Left forelimb (tissue), 1 donor: ENCODE measurements around the gene TAC3.
"Not testable (repeated sequence)": the region's sequence is repeated elsewhere in the genome, so short reads cannot be mapped to it uniquely, and the experiment has no call there.

Source experiments
- DNase-seq: peaks from one replicate; pipeline ENCODE4 v3.0.0-alpha.2; 2018; ENCODE audit warnings: low spot score

The TAC3 gene

DNA sequence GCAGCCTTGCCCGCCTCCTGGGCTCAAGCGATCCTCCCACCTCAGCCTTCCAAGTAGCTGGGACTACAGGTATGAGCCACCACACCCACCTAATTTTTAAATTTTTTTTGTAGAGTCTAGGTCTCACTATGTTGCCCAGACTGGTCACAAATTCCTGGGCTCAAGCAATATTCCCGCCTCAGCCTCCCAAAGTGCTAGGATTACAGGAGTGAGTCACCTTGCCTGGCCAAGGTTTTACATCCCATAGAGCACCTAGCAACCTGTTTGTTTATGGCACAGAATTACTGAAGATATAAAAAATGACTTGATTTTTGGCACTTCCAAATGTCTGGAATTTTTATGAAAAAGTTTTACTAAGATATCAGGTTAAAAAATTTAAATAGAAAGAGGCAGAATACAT is 17.1 kb upstream of the TAC3 start:
- DNase-seq = no peak

DNA sequence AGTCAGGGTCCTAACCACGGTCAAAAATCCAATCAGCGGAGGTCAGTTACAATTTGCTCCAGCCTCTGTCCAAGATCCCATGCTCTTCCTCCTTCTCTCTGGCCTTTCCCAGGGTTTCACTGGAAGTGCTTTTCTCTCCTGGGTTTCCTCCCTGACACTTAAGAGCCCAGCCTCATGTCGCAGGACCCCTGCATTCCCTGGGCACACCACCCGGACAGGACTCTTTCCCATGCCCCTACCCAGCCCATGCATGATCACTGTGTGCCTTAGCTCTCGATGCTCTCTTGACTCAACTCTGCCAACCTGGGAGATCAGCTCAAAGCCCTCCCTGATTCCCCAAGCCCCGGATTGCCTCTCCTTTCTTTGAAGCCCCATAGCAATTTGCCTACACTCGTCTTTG is 15.5 kb upstream of the TAC3 start:
- DNase-seq = no peak

DNA sequence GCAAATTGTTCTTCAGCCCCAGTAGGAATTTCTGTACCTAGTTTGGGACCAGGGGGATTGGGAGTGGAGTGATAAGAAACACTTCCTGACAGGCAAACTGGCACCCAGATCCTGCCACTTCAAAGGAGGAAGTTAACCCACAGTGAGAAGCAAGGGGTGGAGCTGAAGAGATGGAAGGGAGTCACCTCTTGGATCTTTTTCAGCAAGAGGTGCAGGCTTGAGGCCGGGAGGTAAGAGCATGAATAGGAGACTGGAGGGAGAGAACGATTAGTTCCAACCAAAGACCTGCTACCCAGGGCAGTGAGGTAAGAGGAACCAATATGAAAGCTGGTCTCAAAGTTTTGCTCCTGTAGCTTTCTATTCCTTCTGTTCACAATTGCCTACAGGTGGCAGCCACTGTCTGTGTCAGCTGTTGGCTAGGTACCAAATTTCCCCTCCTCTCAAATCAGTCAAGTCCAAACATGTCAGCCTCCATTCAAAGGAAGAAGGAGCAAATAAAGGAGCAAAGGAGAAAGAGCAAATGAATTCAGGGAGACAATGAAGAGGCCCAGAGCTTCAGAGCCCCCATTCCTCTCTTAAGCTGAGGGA is 14.9 kb upstream of the TAC3 start:
- no peak for DNase-seq

DNA sequence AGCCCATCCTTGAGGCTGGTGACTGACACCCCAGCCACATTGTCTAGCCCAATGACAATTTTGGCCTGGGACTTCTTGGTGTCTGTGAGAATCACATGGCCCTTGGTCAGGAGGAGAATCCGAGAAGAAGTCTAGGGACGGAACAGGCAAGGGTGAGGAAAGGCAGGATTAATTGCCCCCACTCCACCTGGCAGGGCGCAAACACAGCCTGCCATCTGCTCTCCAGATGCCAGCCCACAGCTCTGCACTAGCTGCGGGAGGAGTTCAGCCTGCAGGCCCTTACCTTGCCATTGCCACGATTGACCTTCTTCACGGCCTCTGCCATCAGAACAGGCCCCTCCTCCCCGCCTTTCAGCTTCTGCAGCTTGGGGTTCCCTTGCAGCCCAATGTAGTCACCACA is 13.1 kb upstream of the TAC3 start:
- no peak for DNase-seq

DNA sequence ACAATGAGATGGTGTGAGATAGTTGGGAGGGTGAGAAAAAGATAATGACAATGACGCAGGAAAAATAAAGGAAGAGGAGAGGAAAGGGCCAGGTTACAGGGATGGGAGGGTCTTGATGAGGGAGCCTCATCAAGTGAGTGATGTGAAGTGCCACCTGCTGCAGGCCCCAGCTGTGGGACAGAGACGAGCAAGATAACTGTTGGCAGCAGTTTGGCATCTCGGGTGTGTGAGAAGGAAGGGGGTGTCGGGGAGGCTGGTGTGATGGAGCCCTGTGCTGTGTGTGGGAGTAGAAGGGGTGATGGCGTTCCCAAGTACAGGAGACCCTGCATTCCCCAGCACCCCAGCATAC is 11.4 kb upstream of the TAC3 start:
- no peak for DNase-seq

DNA sequence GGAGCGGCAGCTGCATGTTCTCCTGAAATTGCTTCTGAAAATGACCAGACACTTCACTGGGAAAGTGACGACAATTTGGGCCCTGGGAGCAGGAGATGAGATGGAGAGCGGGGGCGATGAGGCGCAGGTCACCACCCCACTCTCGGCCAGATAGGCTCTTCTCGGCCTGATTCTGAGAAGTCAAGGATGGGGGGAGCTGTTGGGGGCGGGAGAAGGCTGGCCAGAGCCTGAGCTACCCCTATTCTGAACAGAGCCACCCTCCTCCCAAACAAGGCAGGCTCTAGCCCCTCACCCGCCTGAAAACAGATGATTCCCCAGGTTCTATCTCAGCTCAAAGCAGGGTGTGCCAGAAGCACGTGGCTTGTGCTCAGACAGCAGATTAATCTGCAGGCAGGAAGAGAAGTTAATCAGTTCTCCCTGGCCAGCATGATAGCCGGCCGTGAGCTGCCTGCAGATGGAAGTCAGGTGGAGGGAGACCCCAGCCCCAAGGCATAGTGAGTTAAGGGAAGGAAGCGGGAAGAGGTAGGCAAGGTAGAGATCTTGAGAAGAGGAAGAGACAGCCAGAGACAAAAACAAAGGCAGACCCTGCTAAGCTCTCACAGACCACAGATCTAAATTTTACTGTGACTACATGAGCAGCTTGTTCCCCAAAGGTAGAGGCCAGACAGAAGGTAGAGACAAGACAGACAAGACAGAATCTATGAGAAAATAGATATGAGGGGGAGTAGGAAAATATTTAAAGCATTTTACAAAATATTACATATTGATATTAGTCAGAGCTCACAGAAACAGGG is 10.9 kb upstream of the TAC3 start:
- DNase-seq = no peak

DNA sequence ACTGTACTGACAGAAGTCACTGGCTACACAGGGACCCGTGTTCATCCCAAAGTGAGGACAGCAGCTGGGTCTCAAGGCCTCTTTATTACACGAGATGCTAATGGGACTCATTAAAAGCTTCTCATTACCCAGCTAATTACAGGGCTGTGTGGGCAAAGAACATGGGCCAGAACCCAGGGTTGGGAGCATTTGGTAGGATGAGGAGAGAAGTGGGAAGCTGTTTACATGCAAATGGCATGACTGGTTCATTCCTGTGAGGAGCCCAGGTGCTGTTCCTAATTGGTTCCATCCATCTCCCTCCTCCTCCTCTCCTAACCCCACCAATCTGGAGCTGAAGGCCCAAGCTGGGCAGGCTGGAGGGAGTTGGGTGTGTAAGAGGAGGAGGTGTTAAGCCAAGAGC is 8.9 kb upstream of the TAC3 start:
- DNase-seq = no peak

DNA sequence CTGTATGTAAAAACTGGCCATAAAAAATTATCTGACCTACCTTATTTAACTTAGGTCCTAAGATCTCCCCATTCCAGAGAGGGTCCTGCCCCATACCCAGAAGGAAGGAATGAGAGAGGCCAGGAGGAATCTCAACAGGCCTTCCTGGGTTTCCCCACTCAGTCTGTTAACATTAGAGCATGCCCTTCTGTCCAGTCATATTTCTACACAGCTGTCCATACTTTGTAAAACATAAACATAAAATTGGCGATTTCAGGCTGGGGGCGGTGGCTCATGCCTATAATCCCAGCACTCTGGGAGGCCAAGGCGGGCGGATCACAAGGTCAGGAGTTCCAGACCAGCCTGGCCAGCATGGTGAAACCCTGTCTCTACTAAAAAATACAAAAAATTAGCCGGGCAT is 6.0 kb upstream of the TAC3 start:
- not testable (repeated sequence) for DNase-seq

DNA sequence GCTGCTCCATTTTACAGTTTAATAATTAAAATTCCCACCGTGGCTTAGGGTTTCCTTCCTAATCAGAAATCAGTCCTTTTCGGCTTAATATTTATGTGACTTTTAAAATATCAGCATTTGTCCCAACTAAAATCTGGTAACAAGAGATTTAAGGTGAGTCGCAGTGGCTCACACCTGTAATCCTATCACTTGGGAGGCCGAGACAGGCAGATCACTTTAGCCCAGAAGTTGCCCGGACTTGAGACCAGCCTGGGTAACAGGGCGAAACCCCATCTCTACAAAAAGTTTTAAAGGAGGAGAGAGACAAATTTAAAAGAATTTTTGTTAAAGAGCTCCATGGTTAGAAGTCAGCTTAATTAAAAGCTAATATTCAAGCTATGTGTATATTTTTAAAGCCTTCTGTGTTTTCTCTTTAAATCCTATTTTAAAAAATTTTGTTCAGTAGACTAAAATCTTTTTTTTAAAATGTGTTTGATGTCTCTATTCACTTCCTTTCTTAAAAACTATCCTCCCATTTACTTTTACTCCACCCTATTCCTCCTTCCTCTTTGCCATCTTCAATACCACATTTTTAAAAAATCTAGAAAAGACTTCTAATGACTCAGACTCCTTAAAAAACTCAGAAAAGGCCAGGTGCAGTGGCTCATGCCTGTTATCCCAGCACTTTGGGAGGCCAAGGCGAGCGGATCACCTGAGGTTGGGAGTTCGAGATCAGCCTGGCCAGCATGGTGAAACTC is 3.8 kb upstream of the TAC3 start:
- DNase-seq = no peak

DNA sequence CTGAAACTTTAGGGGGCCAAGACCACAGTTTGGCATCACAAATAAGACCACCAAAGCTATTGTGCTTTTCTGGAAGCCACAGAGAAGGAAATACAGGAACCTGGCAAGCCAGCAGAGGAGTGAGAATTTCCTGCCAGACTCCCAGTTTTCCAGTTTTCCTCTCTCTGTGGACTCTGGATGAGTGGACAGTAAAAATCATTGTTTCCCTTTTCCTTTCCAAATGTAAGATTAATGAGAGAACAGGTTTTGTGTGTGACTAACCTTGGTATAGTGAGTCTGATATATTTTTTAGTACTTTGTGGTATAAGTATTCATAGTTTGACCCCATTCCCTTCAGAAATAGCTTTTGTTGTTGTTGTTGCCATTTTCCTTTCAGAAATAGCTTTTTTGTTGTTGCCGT is 2.6 kb upstream of the TAC3 start:
- DNase-seq = no peak

DNA sequence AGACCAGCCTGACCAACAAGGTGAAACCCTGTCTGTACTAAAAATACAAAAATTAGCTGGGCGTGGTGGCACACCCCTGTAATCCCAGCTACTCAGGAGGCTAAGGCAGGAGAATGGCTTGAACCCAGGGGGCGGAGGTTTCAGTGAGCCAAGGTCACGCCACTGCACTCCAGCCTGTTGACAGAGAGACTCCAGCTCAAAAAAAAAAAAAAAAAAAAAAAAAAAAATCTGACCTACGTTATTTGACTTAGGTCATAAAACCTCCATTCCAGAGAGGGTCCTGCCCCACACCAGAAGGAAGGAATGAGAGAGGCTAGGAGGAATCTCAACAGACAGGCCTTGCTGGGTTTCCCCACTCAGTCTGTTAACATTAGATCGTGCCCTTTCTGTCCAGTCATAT is 2.0 kb upstream of the TAC3 start:
- not testable (repeated sequence) for DNase-seq

DNA sequence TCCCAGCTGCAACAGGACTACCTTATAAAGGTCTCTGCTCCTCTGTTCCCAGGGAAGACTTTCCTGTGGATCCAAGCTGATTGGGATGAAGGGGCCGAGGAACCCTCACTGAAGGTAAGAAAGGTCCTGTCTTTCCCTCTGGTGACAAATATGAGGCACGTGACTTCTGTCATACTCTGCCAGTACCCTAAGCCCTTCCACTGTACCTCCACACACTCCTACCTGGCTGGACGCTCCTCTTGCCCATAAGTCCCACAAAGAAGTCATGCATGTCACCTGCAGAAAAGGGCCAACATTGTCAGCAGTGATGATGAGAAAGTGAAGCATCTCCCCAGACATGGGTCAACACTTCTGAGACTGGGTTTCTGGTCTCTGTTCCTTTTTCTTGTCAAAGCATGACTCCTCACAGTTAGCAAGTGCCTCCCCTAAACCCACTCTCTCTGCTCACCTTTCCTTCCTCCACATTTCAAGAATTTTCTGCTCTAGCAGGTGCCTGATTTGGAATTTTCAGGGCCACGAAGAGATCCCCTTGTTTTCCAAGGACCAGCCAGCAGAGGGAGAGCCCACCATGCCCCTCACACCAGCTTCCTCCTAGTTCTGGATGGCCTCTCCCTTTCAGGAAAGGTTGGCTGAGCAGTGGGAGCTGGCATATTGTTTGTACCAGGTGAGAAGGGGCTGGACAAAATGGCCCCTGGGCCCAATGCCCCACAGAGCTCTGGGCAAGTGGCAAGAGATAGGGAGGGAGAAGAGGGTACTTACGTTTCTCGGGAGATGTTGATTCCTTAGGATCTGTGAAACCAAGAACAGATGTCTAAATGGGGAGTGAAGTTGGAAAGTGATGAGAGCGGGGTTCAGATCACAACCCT is 3.5 kb downstream of the TAC3 start:
- DNase-seq = no peak

DNA sequence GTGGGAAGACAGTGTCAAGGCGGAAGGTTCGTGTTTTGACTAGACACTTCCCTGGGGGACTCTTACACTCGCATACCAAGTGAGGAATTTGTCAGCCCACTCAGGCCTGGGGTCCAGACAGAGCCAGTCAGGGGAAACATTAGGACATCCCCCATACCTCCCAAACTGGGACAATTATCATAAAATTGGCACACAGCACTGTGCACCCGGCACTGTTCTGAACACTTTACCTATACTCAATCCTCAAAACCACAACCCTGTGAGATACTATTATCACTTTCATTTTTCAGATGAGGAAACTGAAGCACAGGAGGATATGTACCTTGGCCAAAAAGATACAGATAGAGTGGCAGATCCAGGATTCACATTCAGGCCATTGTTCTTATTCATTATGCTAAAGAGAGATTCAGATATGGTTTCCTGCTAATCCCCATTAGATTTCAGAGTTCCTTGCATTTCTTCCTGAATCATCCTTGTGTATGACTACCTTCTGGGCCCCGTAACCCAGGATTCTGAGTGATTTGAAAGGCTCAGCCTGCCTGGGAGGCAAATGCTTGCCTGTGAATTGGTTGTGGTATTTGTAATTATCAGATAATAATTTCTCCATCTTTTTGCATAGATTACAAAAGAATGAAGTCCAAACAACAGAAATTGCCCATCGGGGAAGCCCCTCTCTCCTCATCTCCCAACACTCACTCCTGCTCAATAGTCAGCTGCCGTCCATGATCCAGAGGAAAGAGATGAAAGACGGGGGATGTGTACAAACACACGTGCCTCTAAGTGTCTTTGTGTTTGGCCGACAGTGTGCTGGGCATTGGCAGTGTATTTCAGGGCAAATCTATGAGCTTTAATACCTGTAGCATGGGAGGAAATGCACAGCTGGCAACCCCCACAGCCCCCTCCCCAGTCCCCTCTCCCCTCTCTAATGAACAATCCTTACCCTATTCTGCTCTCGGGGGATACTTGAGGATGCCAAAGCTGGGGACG is 4.6 kb downstream of the TAC3 start:
- no peak for DNase-seq

DNA sequence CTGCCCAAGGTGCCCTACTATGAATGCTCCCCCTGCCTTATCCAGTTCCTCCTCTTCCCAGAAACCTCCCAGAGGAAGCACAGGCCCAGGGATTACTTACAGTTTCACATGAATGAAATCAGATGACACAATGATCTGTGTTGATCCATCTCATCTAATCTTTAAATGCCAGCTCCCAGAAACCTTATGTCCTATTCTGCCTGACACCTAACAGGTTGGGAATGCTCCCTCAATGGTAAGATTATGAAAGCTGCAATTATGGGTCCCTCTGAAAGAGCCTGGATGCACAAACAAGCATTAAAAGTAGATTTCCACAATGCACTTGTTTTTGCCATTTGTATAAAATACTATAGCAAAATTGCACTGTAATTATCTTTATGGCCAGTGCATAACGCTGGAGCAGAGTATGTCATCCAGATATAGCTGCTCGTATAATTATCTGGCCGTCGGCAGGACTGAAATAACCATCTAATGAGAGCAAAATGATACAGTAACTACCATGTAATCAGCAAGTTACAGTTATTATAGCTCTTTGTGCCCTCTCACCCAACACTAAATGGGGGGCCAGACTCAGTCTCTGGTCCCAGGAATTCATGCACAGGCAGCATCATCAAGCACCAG is 5.6 kb downstream of the TAC3 start:
- no peak for DNase-seq

DNA sequence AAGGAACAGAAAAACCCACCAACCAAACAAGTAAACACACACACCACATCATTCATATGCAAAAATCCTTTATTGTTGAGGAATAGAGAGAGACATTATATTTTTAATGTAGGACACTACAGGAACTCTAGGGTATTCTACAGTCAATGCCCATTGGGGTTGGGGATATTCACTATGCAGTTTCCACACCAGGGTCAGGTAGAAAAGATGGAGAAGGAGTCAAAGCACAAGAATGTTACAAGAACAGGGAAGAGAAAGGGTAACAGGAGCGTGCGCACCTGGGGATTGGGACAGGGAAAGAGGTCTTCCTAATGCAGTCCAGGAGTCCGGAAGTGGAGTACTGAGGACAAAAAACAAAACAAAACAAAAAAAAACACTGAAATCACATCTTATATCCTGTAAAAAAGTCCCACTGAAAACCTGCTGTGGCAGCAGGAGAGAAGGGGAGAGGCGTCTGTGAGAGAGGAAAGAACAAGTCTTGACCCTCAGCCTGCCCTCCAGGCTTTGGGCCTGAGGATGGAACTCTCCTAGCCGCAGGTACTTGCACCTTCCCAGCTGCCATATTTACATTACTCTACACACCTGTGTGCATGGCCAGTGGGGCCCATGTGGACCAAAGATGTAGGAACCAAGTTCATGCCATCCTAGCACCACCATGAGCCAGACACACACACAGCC is 6.2 kb downstream of the TAC3 start:
- DNase-seq = no peak

DNA sequence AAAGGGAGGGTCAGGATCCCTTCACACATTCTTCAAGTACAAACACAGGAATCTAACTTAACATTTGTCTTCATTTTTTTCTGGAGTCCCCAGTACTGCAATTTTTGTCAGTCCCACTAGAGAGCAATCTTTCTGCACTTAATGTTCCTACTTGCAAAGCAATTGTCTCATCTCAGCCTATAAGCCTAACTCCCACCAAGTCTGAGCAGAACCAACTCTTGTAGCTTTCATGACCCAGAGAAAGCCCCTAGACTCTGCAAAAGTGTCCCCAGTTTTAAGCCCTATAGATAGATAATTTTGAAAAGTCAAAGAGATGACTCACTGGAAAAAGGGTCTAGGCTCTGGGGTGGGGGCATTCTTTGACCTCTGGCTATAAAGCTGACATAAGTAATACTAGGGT is 8.2 kb downstream of the TAC3 start:
- DNase-seq = no peak

DNA sequence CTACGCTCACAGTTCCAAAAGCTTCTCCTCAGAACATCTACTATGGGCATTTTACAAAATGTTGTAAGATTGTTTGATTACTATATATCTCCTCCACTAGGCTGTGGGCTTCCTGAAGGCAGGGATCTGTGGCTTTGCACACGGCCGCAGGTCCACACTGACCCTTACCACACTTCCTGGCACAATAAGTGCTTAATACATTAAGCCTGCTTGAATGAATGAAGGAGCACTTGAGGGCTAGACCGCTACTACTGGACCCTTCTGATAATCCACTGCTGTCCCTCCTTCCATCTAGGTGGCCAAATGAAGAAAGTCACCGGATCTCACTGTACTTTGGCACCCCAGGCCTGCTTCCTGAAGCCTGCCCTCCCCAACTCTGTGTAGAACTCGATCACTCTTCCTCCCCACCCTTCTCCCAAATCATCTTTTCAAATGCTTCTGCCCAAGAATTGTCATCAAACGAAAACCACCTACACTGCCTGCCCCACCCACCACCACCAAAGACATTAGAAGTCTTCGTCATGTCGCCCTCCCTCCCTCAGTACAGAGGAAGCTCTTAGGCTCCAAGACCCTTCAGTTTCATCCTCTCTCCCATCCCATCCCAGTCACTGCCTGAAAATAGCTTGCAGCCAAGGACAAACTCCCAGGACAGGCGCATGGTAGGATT is 9.4 kb downstream of the TAC3 start:
- DNase-seq = no peak

DNA sequence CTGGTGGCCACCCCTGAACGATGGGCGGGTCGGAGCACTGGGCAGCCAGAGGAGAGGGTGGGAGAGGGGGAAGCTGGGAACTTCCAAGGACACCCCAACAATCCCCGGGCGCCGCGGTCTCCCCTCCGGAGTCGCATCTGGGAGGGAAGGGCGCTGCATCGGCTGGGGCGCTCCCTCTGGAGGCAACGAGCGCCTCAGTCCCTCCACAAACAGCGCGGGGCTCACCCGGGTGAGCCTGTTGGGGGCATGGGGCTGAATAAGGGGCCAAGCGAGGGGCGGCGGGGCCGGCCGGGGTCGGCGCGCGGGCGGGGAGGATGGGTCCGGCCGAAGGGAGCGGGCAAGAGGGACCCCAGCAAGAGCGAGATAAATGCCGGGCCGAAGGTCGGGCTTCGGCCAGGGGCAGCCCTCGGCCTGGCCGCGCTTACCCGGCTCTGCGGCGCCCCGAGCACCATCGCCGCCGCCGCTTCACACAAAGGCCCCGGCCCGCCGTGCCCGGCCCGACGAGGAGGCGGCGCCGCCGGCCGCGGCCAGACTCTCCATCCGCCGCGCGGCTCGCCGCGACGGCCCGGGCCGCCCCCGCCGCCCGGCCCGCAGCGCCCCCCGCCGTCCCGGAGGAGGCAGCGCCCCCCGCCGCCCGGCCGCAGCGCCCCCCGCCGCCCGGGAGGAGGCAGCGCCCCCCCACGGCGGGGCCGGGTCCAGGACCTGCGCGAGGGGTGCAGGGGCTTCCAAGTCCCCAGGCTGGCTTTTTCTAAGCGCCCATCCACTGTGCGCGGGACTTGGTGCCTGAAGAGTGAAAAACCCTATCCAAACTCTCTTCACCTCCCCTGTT is 10.1 kb downstream of the TAC3 start, which contains the start of gene ZBTB39:
TSS of gene ZBTB39 (minus strand) at position 567 of the 829 bp plus-strand sequence. CDS start 1,629 bp downstream, outside the sequence.
- peak; percentile 84 for DNase-seq

DNA sequence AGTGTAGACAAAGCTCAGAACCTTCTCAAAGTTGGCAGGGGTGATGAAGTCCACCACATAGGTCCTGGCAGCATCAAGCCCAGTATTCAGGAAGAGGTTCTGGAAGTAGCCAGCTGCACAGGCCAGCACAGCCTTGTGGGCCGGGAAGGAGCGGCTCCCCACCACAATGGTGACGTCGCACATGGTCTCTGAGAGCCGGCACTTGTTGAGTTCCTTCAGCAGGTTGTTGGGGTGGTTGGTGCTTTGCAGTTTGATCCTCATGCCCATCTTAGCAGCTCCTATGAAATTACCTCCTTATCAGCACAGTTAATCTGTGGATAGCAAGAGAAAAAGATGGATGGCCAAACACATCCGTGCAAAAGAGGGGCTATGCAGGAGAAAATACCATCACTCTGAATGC is 11.7 kb downstream of the TAC3 start:
- DNase-seq = no peak
